ENCODE measurements around the gene TOP2A. TPM values are rescaled to one million over a fixed set of nuclear protein-coding genes. Genes with fewer than 3 reads are reported as not detected.

TOP2A gene
- polyA plus RNA-seq, 3 donors: 163 to 174 (median 168) TPM

- no peak for DNase-seq (ENCODE audit: low read depth in 3 of 3, low spot score in 2 of 3)
Observed at GRCh38 chr17:40454613-40454995, 36.9 kb upstream of the TOP2A start.

GRCh38 chr17:40453881-40454612 lies 36.4 kb upstream of the TOP2A start:
- DNase-seq (ENCODE audit: low read depth in 3 of 3, low spot score in 2 of 3): no peak

GRCh38 chr17:40452921-40453378 lies 35.3 kb upstream of the TOP2A start:
- DNase-seq (ENCODE audit: low read depth in 3 of 3, low spot score in 2 of 3): no peak

GRCh38 chr17:40452216-40452787 lies 34.6 kb upstream of the TOP2A start:
- no peak for DNase-seq (ENCODE audit: low read depth in 3 of 3, low spot score in 2 of 3)

- DNase-seq (ENCODE audit: low read depth in 3 of 3, low spot score in 2 of 3): no peak
Observed at GRCh38 chr17:40451420-40451819, 33.7 kb upstream of the TOP2A start.

- no peak for DNase-seq (ENCODE audit: low read depth in 3 of 3, low spot score in 2 of 3)
Observed at GRCh38 chr17:40450175-40450574, 32.5 kb upstream of the TOP2A start.

GRCh38 chr17:40448639-40449261 lies 31.1 kb upstream of the TOP2A start:
- no peak for DNase-seq (ENCODE audit: low read depth in 3 of 3, low spot score in 2 of 3)

GRCh38 chr17:40448213-40448638 lies 30.5 kb upstream of the TOP2A start:
- no peak for DNase-seq (ENCODE audit: low read depth in 3 of 3, low spot score in 2 of 3)

GRCh38 chr17:40447806-40448205 lies 30.1 kb upstream of the TOP2A start:
- DNase-seq (ENCODE audit: low read depth in 3 of 3, low spot score in 2 of 3): no peak

GRCh38 chr17:40447148-40447644 lies 29.5 kb upstream of the TOP2A start:
- no peak for DNase-seq (ENCODE audit: low read depth in 3 of 3, low spot score in 2 of 3)

GRCh38 chr17:40445751-40446468 lies 28.2 kb upstream of the TOP2A start:
- no peak for DNase-seq (ENCODE audit: low read depth in 3 of 3, low spot score in 2 of 3)

GRCh38 chr17:40443988-40444899 lies 26.5 kb upstream of the TOP2A start:
- no peak for DNase-seq (ENCODE audit: low read depth in 3 of 3, low spot score in 2 of 3)

- DNase-seq (ENCODE audit: low read depth in 3 of 3, low spot score in 2 of 3): peak in 1 of 3 donors; percentile 64
Observed at GRCh38 chr17:40443196-40443987, 25.7 kb upstream of the TOP2A start, which contains the start of gene IGFBP4. Gene IGFBP4, plus strand, starts transcription at chr17:40443450. Its CDS starts 286 bp downstream, at chr17:40443736.

- DNase-seq (ENCODE audit: low read depth in 3 of 3, low spot score in 2 of 3): no peak
Observed at GRCh38 chr17:40442392-40443195, 24.9 kb upstream of the TOP2A start.

GRCh38 chr17:40440166-40440565 lies 22.5 kb upstream of the TOP2A start:
- DNase-seq (ENCODE audit: low read depth in 3 of 3, low spot score in 2 of 3): no peak

- DNase-seq (ENCODE audit: low read depth in 3 of 3, low spot score in 2 of 3): no peak
Observed at GRCh38 chr17:40437095-40437732, 19.5 kb upstream of the TOP2A start.

- no peak for DNase-seq (ENCODE audit: low read depth in 3 of 3, low spot score in 2 of 3)
Observed at GRCh38 chr17:40436636-40437035, 18.9 kb upstream of the TOP2A start.
